GM10266 (cell line): Measurements from ENCODE around the gene THBS3.
"Not testable (repeated sequence)": the region's sequence is repeated elsewhere in the genome, so short reads cannot be mapped to it uniquely, and the experiment has no call there.

Experiments
- DNase-seq: peaks from one replicate; pipeline ENCODE4 v3.0.0; 2012; ENCODE audit errors: extremely low spot score
- TF ChIP-seq, protein P1 (sequence below): IDR thresholded peaks from 2 replicates; pipeline ENCODE4 v1.5.1; 2012; ENCODE audit warnings: mild to moderate bottlenecking, low read depth; ENCODE audit not compliant: control insufficient read depth, insufficient read depth; ENCODE audit errors: missing control alignments

Gene THBS3

GRCh38 chr1:155192346-155193274 is 15.1 kb downstream of the THBS3 start:
- no peak for DNase-seq
- TF ChIP-seq, protein P1, sequence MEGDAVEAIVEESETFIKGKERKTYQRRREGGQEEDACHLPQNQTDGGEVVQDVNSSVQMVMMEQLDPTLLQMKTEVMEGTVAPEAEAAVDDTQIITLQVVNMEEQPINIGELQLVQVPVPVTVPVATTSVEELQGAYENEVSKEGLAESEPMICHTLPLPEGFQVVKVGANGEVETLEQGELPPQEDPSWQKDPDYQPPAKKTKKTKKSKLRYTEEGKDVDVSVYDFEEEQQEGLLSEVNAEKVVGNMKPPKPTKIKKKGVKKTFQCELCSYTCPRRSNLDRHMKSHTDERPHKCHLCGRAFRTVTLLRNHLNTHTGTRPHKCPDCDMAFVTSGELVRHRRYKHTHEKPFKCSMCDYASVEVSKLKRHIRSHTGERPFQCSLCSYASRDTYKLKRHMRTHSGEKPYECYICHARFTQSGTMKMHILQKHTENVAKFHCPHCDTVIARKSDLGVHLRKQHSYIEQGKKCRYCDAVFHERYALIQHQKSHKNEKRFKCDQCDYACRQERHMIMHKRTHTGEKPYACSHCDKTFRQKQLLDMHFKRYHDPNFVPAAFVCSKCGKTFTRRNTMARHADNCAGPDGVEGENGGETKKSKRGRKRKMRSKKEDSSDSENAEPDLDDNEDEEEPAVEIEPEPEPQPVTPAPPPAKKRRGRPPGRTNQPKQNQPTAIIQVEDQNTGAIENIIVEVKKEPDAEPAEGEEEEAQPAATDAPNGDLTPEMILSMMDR: no peak

- DNase-seq: no peak
- TF ChIP-seq, protein P1: no peak
Observed at GRCh38 chr1:155191904-155192303, 15.8 kb downstream of the THBS3 start.

DNA sequence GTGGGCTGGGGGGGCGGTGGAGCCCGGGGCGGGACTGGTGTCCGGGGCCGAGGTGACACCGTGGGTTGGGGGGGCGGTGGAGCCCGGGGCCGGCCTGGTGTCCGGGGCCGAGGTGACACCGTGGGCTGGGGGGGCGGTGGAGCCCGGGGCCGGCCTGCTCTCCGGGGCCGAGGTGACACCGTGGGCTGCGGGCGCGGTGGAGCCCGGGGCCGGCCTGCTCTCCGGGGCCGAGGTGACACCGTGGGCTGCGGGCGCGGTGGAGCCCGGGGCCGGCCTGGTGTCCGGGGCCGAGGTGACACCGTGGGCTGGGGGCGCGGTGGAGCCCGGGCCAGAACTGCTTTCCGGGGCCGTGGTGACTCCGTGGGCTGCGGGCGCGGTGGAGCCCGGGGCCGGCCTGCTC is 17.8 kb downstream of the THBS3 start:
- not testable (repeated sequence) for DNase-seq

DNA sequence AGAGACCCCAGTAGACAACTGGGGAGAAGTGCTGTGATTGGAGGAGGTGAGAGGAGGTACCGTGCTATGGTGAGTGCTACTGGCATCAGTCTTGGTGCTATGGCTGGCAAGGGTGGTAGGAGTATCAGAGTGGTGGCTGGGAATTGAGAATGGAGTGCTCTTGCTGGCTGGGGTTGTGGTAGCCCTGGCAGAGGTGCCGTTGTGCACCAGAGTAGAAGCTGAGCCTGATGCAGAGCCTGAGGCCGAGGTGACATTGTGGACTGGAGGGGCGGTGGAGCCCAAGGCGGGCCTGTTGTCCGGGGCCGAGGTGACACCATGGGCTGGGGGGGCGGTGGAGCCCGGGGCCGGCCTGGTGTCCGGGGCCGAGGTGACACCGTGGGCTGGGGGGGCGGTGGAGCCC is 19.4 kb downstream of the THBS3 start:
- no peak for DNase-seq
- TF ChIP-seq, protein P1: no peak

GRCh38 chr1:155187456-155187891 is 20.2 kb downstream of the THBS3 start:
- TF ChIP-seq, protein P1: no peak
- DNase-seq: no peak

GRCh38 chr1:155186794-155187455 is 20.8 kb downstream of the THBS3 start:
- no peak for DNase-seq
- TF ChIP-seq, protein P1: no peak

GRCh38 chr1:155186067-155186793 is 21.5 kb downstream of the THBS3 start:
- no peak for DNase-seq
- TF ChIP-seq, protein P1: no peak
